Endothelial cell of umbilical vein (primary cell): ENCODE measurements around the gene LMBRD1. TPM values are rescaled to one million over a fixed set of nuclear protein-coding genes. Genes with fewer than 3 reads are reported as not detected.

ENCODE experiments used
- BruUV-seq: library from RNA; stranded (reverse); fragments of 400-500 nt; replicated peaks from 2 replicates; lab custom pipeline; 2021; lab: Mats Ljungman, UMichigan
- CTCF ChIA-PET: fragments of 300-600, 350-600 bp; sonication (Branson Sonifier 250); formaldehyde crosslinking; loops from one replicate; lab custom pipeline; 2021; ENCODE audit warnings: antibody characterized with exemption, inconsistent platforms; lab: Charles Lee
- POLR2A ChIA-PET: fragments of 300-600, 350-600 bp; sonication (Branson Sonifier 250); formaldehyde crosslinking; loops from one replicate; lab custom pipeline; 2021; ENCODE audit warnings: antibody characterized with exemption, inconsistent platforms; lab: Charles Lee
- DNase-seq: peaks from one replicate; pipeline ENCODE4 v3.0.0-alpha.2; 2011; ENCODE audit warnings: low read depth, low spot score
- FAIRE-seq: peaks from 2 replicates; lab custom pipeline; 2011; peaks lifted over from hg19 to GRCh38; lab: Jason Lieb, UNC
- H2AFZ ChIP-seq: 2 replicates; pipeline ENCODE4 v1.6.0; 2012; ENCODE audit warnings: low read depth, low read length, control low read depth, inconsistent platforms
- H3K27ac ChIP-seq: 2 replicates; pipeline ENCODE4 v1.5.1; 2011; ENCODE audit warnings: low read depth, mild to moderate bottlenecking, control low read depth, low read length, moderate library complexity; ENCODE audit not compliant: insufficient read depth
- H3K27me3 ChIP-seq, 2 experiments: 2 replicates each; pipeline versions ENCODE4 v1.6.0 to v1.6.1; 2011; ENCODE audit warnings: low read length in 2 of 2, mixed read lengths in 1 of 2; ENCODE audit not compliant: control insufficient read depth in 2 of 2, insufficient read depth in 2 of 2
- H3K36me3 ChIP-seq, 2 experiments: 2 replicates in 1 of 2; 3 replicates in 1 of 2; pipeline ENCODE4 v1.5.1; 2011; ENCODE audit warnings: low read length in 2 of 2, mild to moderate bottlenecking in 1 of 2, moderate library complexity in 1 of 2; ENCODE audit not compliant: control insufficient read depth in 2 of 2, insufficient read depth in 2 of 2; ENCODE audit errors: extremely low read depth in 1 of 2
- H3K4me1 ChIP-seq: 3 replicates; pipeline ENCODE4 v1.5.1; 2011; ENCODE audit warnings: mild to moderate bottlenecking, low read length; ENCODE audit not compliant: control insufficient read depth, insufficient read depth; ENCODE audit errors: extremely low read depth
- H3K4me2 ChIP-seq: 2 replicates; pipeline ENCODE4 v1.6.1; 2011; ENCODE audit warnings: low read length, control low read depth, mixed read lengths; ENCODE audit not compliant: insufficient read depth
- H3K4me3 ChIP-seq, 3 experiments: fragments of 200-600 bp in 1 of 3; sonication (generic), shearing (Covaris generic) in 1 of 3; replicated peaks in 1 of 3; 2 replicates each; pipeline ENCODE4 v1.5.1; 2011 to 2016; ENCODE audit warnings: control low read depth in 3 of 3, low read length in 3 of 3, mild to moderate bottlenecking in 2 of 3, inconsistent platforms in 1 of 3, low read depth in 1 of 3, moderate library complexity in 1 of 3; ENCODE audit not compliant: insufficient read depth in 1 of 3
- H3K79me2 ChIP-seq: 2 replicates; pipeline ENCODE4 v1.6.0; 2012; ENCODE audit warnings: low read length, inconsistent platforms; ENCODE audit not compliant: control insufficient read depth, insufficient read depth
- H3K9ac ChIP-seq: replicated peaks from 2 replicates; pipeline ENCODE3; 2011; ENCODE audit warnings: low read length, control low read depth; ENCODE audit not compliant: insufficient read depth; ENCODE audit errors: extremely low read depth
- H3K9me1 ChIP-seq: replicated peaks from 3 replicates; pipeline ENCODE4 v1.6.0; 2011; ENCODE audit warnings: mild to moderate bottlenecking, low read length; ENCODE audit not compliant: control insufficient read depth, insufficient read depth; ENCODE audit errors: extremely low read depth
- H3K9me3 ChIP-seq: replicated peaks from 2 replicates; pipeline ENCODE4 v1.5.1; 2012; ENCODE audit warnings: low read length, inconsistent platforms; ENCODE audit not compliant: control insufficient read depth, insufficient read depth
- H4K20me1 ChIP-seq: replicated peaks from 2 replicates; pipeline ENCODE3; 2011; ENCODE audit warnings: mild to moderate bottlenecking, low read length; ENCODE audit not compliant: control insufficient read depth, insufficient read depth; ENCODE audit errors: extremely low read depth
- CTCF ChIP-seq, 2 donors: IDR thresholded peaks; 1 replicate in 1 of 2; 2 replicates in 1 of 2; pipeline ENCODE4 v1.5.1; 2011; ENCODE audit warnings: low read length in 2 of 2, mild to moderate bottlenecking in 2 of 2, moderate library complexity in 2 of 2, control low read depth in 1 of 2, inconsistent platforms in 1 of 2, low read depth in 1 of 2; ENCODE audit not compliant: insufficient read depth in 1 of 2; ENCODE audit errors: extremely low read depth in 1 of 2
- EZH2 ChIP-seq: IDR thresholded peaks from 2 replicates; pipeline ENCODE4 v1.6.1; 2012; ENCODE audit warnings: borderline replicate concordance, low read depth, mild to moderate bottlenecking, moderate library complexity, low read length, inconsistent platforms; ENCODE audit not compliant: severe bottlenecking
- FOS ChIP-seq: IDR thresholded peaks from 2 replicates; pipeline ENCODE4 v1.6.1; 2011; ENCODE audit warnings: mild to moderate bottlenecking, low read length, moderate library complexity, borderline replicate concordance; ENCODE audit not compliant: insufficient read depth
- GATA2 ChIP-seq: IDR thresholded peaks from 2 replicates; pipeline ENCODE4 v1.7.0; 2011; ENCODE audit warnings: low read depth, mild to moderate bottlenecking, moderate library complexity, mixed read lengths, low read length; ENCODE audit not compliant: insufficient read length, insufficient read depth
- JUN ChIP-seq: IDR thresholded peaks from 2 replicates; pipeline ENCODE4 v1.6.1; 2011; ENCODE audit warnings: borderline replicate concordance, low read depth; ENCODE audit not compliant: insufficient read length, insufficient read depth
- MAX ChIP-seq: IDR thresholded peaks from 2 replicates; pipeline ENCODE4 v1.6.1; 2011; ENCODE audit not compliant: insufficient read depth, insufficient read length
- MYC ChIP-seq: IDR thresholded peaks from one replicate; pipeline ENCODE4 v1.6.1; 2011; ENCODE audit warnings: mild to moderate bottlenecking, low read depth, low read length
- POLR2A ChIP-seq: IDR thresholded peaks from 2 replicates; pipeline ENCODE4 v1.6.1; 2012; ENCODE audit warnings: low read depth, mild to moderate bottlenecking, control low read depth, low read length
- POLR2AphosphoS5 ChIP-seq: IDR thresholded peaks from 2 replicates; pipeline ENCODE4 v1.6.1; 2012; ENCODE audit warnings: low read depth, mild to moderate bottlenecking, control low read depth, low read length, moderate library complexity; ENCODE audit not compliant: insufficient read depth
- dilution Hi-C: fragments of 300-500 bp; cut with MboI; formaldehyde crosslinking; loops from one replicate; pipeline ENCODE4 v1.15.0; 2019; ENCODE audit warnings: low sequenced_read_pairs; ENCODE audit not compliant: extremely low pct_ligation_motif_present
- intact Hi-C: fragments of 100-400 bp; cut with micrococcal nuclease; formaldehyde crosslinking; loops from one replicate; pipeline ENCODE4 v1.10.0; 2022
- polyA plus RNA-seq, 4 experiments: library from polyadenylated mRNA; depleted of rRNA in 3 of 4; stranded (reverse) in 3 of 4; unstranded in 1 of 4; fragments of >200 nt; gene quantifications; 2 replicates each; pipeline versions ENCODE4 v1.2.1 to v1.2.3, GENCODE V29; 2011 to 2012; ENCODE audit warnings: missing spikeins in 1 of 4
- total RNA-seq: library from RNA; stranded (reverse); gene quantifications from 2 replicates; pipeline ENCODE4 v1.2.3, GENCODE V29; 2021

The LMBRD1 gene
- total and polyA plus RNA-seq, 2 donors (not counting 3 experiments of a cell fraction or from before 2014, with no cell fraction given): 9.8 to 14.6 TPM

- ChIA-PET CTCF (no interaction called here), POLR2A (no interaction called here)
- Histone ChIP-seq H3K4me3 (no peak overlapping the region), H3K4me2 (no peak overlapping the region), H3K79me2 (no peaks in the 10 kb centered on the region), H3K27me3 (no peaks in the 10 kb centered on the region), H2AFZ (no peak overlapping the region), H3K9me1 (no peaks in the 10 kb centered on the region), H4K20me1 (no peaks in the 10 kb centered on the region), H3K27ac (no peak overlapping the region), H3K9me3 (no peaks in the 10 kb centered on the region), H3K9ac (no peak overlapping the region), H3K36me3 (no peaks in the 10 kb centered on the region), H3K4me1 (peaks cover 4% of the 10 kb centered on the region)
- FAIRE-seq (no peak), DNase-seq (no peak)
- TF ChIP-seq GATA2 (no peak), POLR2A (no peak), POLR2AphosphoS5 (no peak), MAX (no peak), EZH2 (no peak), CTCF (IDR thresholded peaks at IDR 0.05; ENCODE audit: extremely low read depth in 1 of 2, insufficient read depth in 1 of 2, low read depth in 1 of 2, low read length in 2 of 2) (no peak), FOS (no peak), MYC (no peak), JUN (no peak)
- dilution Hi-C loops: no loop called here
- no TSS peak for BruUV-seq
- intact Hi-C loops: no loop called here
Measured at GRCh38 chr6:69756907-69757306, 39.9 kb downstream of the LMBRD1 start.
